H1 (cell line): ENCODE data around the gene PPP1R3F.

Experiments used
- CEBPB ChIP-seq: IDR thresholded peaks from 2 replicates; pipeline ENCODE4 v1.6.1; 2012; ENCODE audit warnings: low read depth, low read length
- EGR1 ChIP-seq: IDR thresholded peaks from 2 replicates; pipeline ENCODE4 v1.6.1; 2011; ENCODE audit warnings: low read depth, low read length, borderline replicate concordance
- MAFK ChIP-seq: IDR thresholded peaks from 2 replicates; pipeline ENCODE4 v1.6.1; 2012; ENCODE audit warnings: low read depth, mild to moderate bottlenecking, improper control_type of control experiment, low read length
- PHF8 ChIP-seq: fragments of 200-600 bp; sonication (generic); conservative IDR thresholded peaks from 2 replicates; pipeline ENCODE4 v1.7.1; 2012; ENCODE audit warnings: low read depth, mild to moderate bottlenecking, inconsistent platforms, low read length, moderate library complexity
- POLR2A ChIP-seq, 2 experiments: IDR thresholded peaks; 1 replicate in 1 of 2; 2 replicates in 1 of 2; pipeline ENCODE4 v1.6.1; 2011; ENCODE audit warnings: low read depth in 2 of 2, low read length in 2 of 2, mild to moderate bottlenecking in 2 of 2; ENCODE audit errors: control extremely low read depth in 1 of 2
- POLR2AphosphoS5 ChIP-seq: IDR thresholded peaks from 2 replicates; pipeline ENCODE4 v1.6.1; 2011; ENCODE audit warnings: low read depth, low read length
- RNF2 ChIP-seq: fragments of 200-900, 300-1000 bp; sonication (generic); IDR thresholded peaks from 2 replicates; pipeline ENCODE4 v1.7.1; 2016; ENCODE audit warnings: borderline replicate concordance, low read depth, mild to moderate bottlenecking, antibody characterized with exemption, low read length; ENCODE audit not compliant: poor library complexity, severe bottlenecking; ENCODE audit errors: missing control alignments
- TAF1 ChIP-seq: IDR thresholded peaks from 2 replicates; pipeline ENCODE4 v1.6.1; 2011; ENCODE audit warnings: mild to moderate bottlenecking, low read depth, low read length
- TBP ChIP-seq: IDR thresholded peaks from 2 replicates; pipeline ENCODE4 v1.6.1; 2011; ENCODE audit warnings: low read depth, low read length, improper control_type of control experiment
- TF ChIP-seq, protein P1 (sequence below), 3 experiments: IDR thresholded peaks; 1 replicate in 2 of 3; 2 replicates in 1 of 3; pipeline versions ENCODE4 v1.5.1 to v1.6.1; 2011; ENCODE audit warnings: low read length in 3 of 3, mild to moderate bottlenecking in 3 of 3, inconsistent platforms in 2 of 3, low read depth in 1 of 3, moderate library complexity in 1 of 3; ENCODE audit not compliant: insufficient read depth in 1 of 3; ENCODE audit errors: control extremely low read depth in 1 of 3

DNA sequence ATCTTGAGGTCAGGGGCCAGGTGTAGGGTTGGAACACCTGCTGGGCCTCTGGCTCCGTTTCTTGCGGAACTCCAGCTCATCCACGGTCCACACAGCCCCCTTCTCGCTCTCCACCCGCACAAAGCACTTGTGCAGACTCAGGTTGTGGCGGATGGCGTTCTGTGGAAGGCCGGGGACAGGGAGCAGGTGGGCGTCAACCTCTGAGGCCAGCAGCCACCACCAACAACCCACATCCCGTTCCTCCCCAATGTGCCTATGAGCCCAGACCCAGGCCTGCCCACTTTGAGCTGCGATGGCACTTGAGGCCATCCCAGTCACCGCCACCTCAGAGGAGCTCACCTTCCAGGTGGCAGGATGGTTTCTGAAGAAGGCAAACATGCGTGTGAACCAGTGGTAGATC is 18.3 kb upstream of the PPP1R3F start:
- TF ChIP-seq, protein P1, sequence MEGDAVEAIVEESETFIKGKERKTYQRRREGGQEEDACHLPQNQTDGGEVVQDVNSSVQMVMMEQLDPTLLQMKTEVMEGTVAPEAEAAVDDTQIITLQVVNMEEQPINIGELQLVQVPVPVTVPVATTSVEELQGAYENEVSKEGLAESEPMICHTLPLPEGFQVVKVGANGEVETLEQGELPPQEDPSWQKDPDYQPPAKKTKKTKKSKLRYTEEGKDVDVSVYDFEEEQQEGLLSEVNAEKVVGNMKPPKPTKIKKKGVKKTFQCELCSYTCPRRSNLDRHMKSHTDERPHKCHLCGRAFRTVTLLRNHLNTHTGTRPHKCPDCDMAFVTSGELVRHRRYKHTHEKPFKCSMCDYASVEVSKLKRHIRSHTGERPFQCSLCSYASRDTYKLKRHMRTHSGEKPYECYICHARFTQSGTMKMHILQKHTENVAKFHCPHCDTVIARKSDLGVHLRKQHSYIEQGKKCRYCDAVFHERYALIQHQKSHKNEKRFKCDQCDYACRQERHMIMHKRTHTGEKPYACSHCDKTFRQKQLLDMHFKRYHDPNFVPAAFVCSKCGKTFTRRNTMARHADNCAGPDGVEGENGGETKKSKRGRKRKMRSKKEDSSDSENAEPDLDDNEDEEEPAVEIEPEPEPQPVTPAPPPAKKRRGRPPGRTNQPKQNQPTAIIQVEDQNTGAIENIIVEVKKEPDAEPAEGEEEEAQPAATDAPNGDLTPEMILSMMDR (IDR thresholded peaks at IDR 0.05; ENCODE audit: control extremely low read depth in 1 of 3, insufficient read depth in 1 of 3, low read depth in 1 of 3, low read length in 3 of 3): no peak
- TF ChIP-seq POLR2A (IDR thresholded peaks at IDR 0.05; ENCODE audit: control extremely low read depth in 1 of 2, low read depth in 2 of 2, low read length in 2 of 2) (no peak), MAFK (no peak), TAF1 (no peak), CEBPB (no peak), POLR2AphosphoS5 (no peak), TBP (no peak), RNF2 (no peak), EGR1 (no peak), PHF8 (no peak)
